ENCODE measurements around the gene PALM3. TPM values are rescaled to one million over a fixed set of nuclear protein-coding genes. Genes with fewer than 3 reads are reported as not detected.
"Not testable (repeated sequence)": the region's sequence is repeated elsewhere in the genome, so short reads cannot be mapped to it uniquely, and the experiment has no call there.

Gene PALM3
- total RNA-seq, 1 donor from 2014 or later: not detected

- Histone ChIP-seq H3K4me2 (no peak overlapping the region), H3K4me3 (no peak overlapping the region), H3K9me3 (ENCODE audit: low read depth) (no peaks in the 10 kb centered on the region), H4K20me1 (ENCODE audit: low read depth) (no peaks in the 10 kb centered on the region), H3F3A (ENCODE audit: low read depth) (peaks cover 29% of the 10 kb centered on the region), H3K36me3 (no peaks in the 10 kb centered on the region), H3K27ac (no peak overlapping the region), H3K79me2 (ENCODE audit: low read depth) (no peaks in the 10 kb centered on the region), H3K4me1 (peaks cover 4% of the 10 kb centered on the region), H3K27me3 (no peaks in the 10 kb centered on the region), H3K9ac (no peak overlapping the region), H2AFZ (replicated peaks) (no peak overlapping the region)
- Mint-ChIP-seq H3K36me3 (no peaks in the 10 kb centered on the region), H3K27ac (no peak overlapping the region), H3K9me3 (no peaks in the 10 kb centered on the region), H3K4me1 (peaks cover 15% of the 10 kb centered on the region), H3K4me3 (no peak overlapping the region), H3K27me3 (ENCODE audit: insufficient read depth, low read depth) (peaks cover 12% of the 10 kb centered on the region)
- no peak for TF ChIP-seq CTCF (IDR thresholded peaks at IDR 0.05)
- no peak for TF ChIP-seq EZH2 (IDR thresholded peaks at IDR 0.05)
- no peak for TF ChIP-seq EZH2phosphoT487 (IDR thresholded peaks at IDR 0.05)
- DNase-seq (ENCODE audit: low spot score): no peak
Measured at GRCh38 chr19:14022469-14022868, 39.4 kb downstream of the PALM3 start.

GRCh38 chr19:14021474-14021873 lies 40.4 kb downstream of the PALM3 start:
- H3K9ac ChIP-seq: no peak overlapping the region
- no peak overlapping the region for H3K4me2 ChIP-seq
- no peak overlapping the region for H2AFZ ChIP-seq (replicated peaks)
- H3K4me1 ChIP-seq: peaks cover 4% of the 10 kb centered on the region
- Mint-ChIP-seq H3K9me3 (no peaks in the 10 kb centered on the region), H3K27me3 (ENCODE audit: insufficient read depth, low read depth) (peaks cover 14% of the 10 kb centered on the region), H3K27ac (peak overlapping the region; percentile 74), H3K4me3 (no peak overlapping the region), H3K4me1 (peaks cover 15% of the 10 kb centered on the region), H3K36me3 (no peaks in the 10 kb centered on the region)
- H3F3A ChIP-seq (ENCODE audit: low read depth): peaks cover 29% of the 10 kb centered on the region
- H4K20me1 ChIP-seq (ENCODE audit: low read depth): no peaks in the 10 kb centered on the region
- H3K27me3 ChIP-seq: no peaks in the 10 kb centered on the region
- no peaks in the 10 kb centered on the region for H3K9me3 ChIP-seq (ENCODE audit: low read depth)
- TF ChIP-seq CTCF (IDR thresholded peaks at IDR 0.05): no peak
- H3K36me3 ChIP-seq: no peaks in the 10 kb centered on the region
- H3K4me3 ChIP-seq: no peak overlapping the region
- H3K27ac ChIP-seq: no peak overlapping the region
- peak; percentile 53 for DNase-seq (ENCODE audit: low spot score)
- H3K79me2 ChIP-seq (ENCODE audit: low read depth): no peaks in the 10 kb centered on the region

- peaks cover 29% of the 10 kb centered on the region for H3F3A ChIP-seq (ENCODE audit: low read depth)
- not testable (repeated sequence) for H3K9me3 Mint-ChIP-seq; H4K20me1 ChIP-seq (ENCODE audit: low read depth); H2AFZ ChIP-seq (replicated peaks); H3K9ac ChIP-seq; H3K27me3 ChIP-seq; H3K4me3 ChIP-seq; H3K9me3 ChIP-seq (ENCODE audit: low read depth); H3K27ac Mint-ChIP-seq; H3K36me3 Mint-ChIP-seq; H3K79me2 ChIP-seq (ENCODE audit: low read depth); H3K36me3 ChIP-seq; H3K27ac ChIP-seq; H3K4me3 Mint-ChIP-seq; H3K4me2 ChIP-seq; DNase-seq (ENCODE audit: low spot score); H3K4me1 ChIP-seq
- H3K4me1 Mint-ChIP-seq: peaks cover 15% of the 10 kb centered on the region
- peaks cover 14% of the 10 kb centered on the region for H3K27me3 Mint-ChIP-seq (ENCODE audit: insufficient read depth, low read depth)
Measured at GRCh38 chr19:14019739-14020138, 42.1 kb downstream of the PALM3 start.

- H3K4me2 ChIP-seq: no peak overlapping the region
- H3K4me3 ChIP-seq: no peak overlapping the region
- no peak overlapping the region for H3K9ac ChIP-seq
- peaks cover 4% of the 10 kb centered on the region for H3K4me1 ChIP-seq
- no peaks in the 10 kb centered on the region for H3K36me3 Mint-ChIP-seq
- peaks cover 15% of the 10 kb centered on the region for H3K27me3 Mint-ChIP-seq (ENCODE audit: insufficient read depth, low read depth)
- TF ChIP-seq EZH2phosphoT487 (IDR thresholded peaks at IDR 0.05) (no peak), CTCF (IDR thresholded peaks at IDR 0.05) (no peak), EZH2 (IDR thresholded peaks at IDR 0.05) (no peak)
- no peaks in the 10 kb centered on the region for H3K36me3 ChIP-seq
- H3K79me2 ChIP-seq (ENCODE audit: low read depth): no peaks in the 10 kb centered on the region
- H3K9me3 Mint-ChIP-seq: no peaks in the 10 kb centered on the region
- no peaks in the 10 kb centered on the region for H3K27me3 ChIP-seq
- H3K4me1 Mint-ChIP-seq: peaks cover 15% of the 10 kb centered on the region
- H3K27ac ChIP-seq: no peak overlapping the region
- no peak overlapping the region for H3K27ac Mint-ChIP-seq
- DNase-seq (ENCODE audit: low spot score): no peak
- H4K20me1 ChIP-seq (ENCODE audit: low read depth): no peaks in the 10 kb centered on the region
- no peaks in the 10 kb centered on the region for H3K9me3 ChIP-seq (ENCODE audit: low read depth)
- peaks cover 27% of the 10 kb centered on the region for H3F3A ChIP-seq (ENCODE audit: low read depth)
- H2AFZ ChIP-seq (replicated peaks): no peak overlapping the region
- no peak overlapping the region for H3K4me3 Mint-ChIP-seq
Measured at GRCh38 chr19:14019100-14019499, 42.8 kb downstream of the PALM3 start.
